Measurements from ENCODE around the gene IL1R2. TPM values are rescaled to one million over a fixed set of nuclear protein-coding genes. Genes with fewer than 3 reads are reported as not detected.

IL1R2 gene
- total RNA-seq, 1 donor from 2014 or later, result 101 TPM

DNA sequence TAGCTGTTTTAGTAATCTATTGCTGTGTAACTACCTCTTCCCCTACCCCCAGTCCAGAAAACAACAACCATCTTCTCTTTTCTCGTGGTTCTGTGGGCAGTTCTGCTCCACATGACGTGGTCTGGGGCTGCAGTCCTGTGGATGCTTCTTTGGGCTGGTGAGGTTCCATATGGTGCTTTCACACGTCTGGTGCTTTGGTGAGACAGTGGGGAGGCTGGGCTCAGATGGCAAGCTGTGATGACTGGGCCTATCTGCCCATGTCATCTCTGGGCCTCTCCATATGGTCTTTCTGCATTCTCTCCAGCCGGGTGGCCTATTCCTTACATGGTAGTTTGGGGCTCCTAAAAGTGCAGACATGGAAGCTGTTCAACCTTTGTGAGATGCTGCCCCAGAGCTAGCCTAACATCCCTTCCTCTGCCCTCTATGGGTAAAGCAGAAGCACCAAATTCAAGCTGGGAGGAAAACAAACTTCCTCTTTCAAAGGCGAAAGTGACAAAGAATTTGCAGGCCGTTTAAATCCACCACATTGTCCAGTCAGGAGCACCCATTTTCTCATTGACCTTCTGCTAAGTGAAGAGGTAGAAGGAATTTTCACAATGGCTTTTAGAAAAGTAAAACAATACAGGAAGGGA, 82.5 kb downstream of the IL1R2 start:
- DNase-seq (ENCODE audit: low spot score), result no peak

DNA sequence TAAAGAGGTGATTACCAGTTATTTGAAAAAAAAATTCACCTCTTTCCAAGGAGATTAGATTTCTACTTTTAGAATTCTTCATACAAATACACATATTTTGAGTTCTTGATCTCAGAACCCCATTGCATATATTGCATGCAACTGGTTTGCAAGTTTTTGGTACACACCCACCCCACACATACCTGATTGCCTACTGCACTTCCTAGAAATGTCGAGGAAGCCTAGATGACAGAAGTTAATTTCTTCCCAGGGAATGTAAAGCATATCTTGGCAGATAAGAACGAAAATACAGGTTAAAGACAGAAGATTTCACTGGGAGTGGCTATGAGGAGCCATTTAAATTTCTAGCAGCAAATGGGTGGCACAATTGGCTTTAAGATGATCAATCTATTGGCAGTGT, 83.7 kb downstream of the IL1R2 start:
- DNase-seq (ENCODE audit: low spot score), result no peak

GRCh38 chr2:102076512-102076911, 84.8 kb downstream of the IL1R2 start:
- no peak for DNase-seq (ENCODE audit: low spot score)

Other genes starting within 250 kb of the IL1R2 start
- gene IL1R1, start 150.8 kb downstream of the IL1R2 start, total RNA-seq, result 407 TPM
- 0.93 TPM for gene IL1RL2, start 195.1 kb downstream of the IL1R2 start, total RNA-seq

All from mesenteric fat pad (tissue), 1 donor.